ENCODE results near the gene ZNF341.
"Not testable (repeated sequence)": the region's sequence is repeated elsewhere in the genome, so short reads cannot be mapped to it uniquely, and the experiment has no call there.

ZNF341 gene

GRCh38 chr20:33731693-33732165, at the start of gene ZNF341:
ZNF341 (plus strand) TSS chr20:33731996; CDS start chr20:33732022, 26 bp downstream.
- no peak for DNase-seq (ENCODE audit: low read depth, low spot score)

GRCh38 chr20:33684533-33685327, 47.1 kb upstream of the ZNF341 start:
- DNase-seq (ENCODE audit: low read depth, low spot score) = no peak

GRCh38 chr20:33685328-33686099, 46.3 kb upstream of the ZNF341 start:
- no peak for DNase-seq (ENCODE audit: low read depth, low spot score)

GRCh38 chr20:33686100-33686983, 45.5 kb upstream of the ZNF341 start, which contains the start of gene E2F1:
E2F1 (minus strand) TSS chr20:33686385; CDS start chr20:33686264, 121 bp downstream.
- DNase-seq (ENCODE audit: low read depth, low spot score) = peak; percentile 98

- no peak for DNase-seq (ENCODE audit: low read depth, low spot score)
Observed at GRCh38 chr20:33686984-33687366, 44.8 kb upstream of the ZNF341 start.

GRCh38 chr20:33687370-33687915, 44.4 kb upstream of the ZNF341 start:
- no peak for DNase-seq (ENCODE audit: low read depth, low spot score)

- DNase-seq (ENCODE audit: low read depth, low spot score) = no peak
Observed at GRCh38 chr20:33687993-33688937, 43.5 kb upstream of the ZNF341 start.

- DNase-seq (ENCODE audit: low read depth, low spot score) = no peak
Observed at GRCh38 chr20:33688938-33689424, 42.8 kb upstream of the ZNF341 start.

GRCh38 chr20:33689493-33689892, 42.3 kb upstream of the ZNF341 start:
- no peak for DNase-seq (ENCODE audit: low read depth, low spot score)

GRCh38 chr20:33689973-33690372, 41.8 kb upstream of the ZNF341 start:
- no peak for DNase-seq (ENCODE audit: low read depth, low spot score)

GRCh38 chr20:33693289-33693688, 38.5 kb upstream of the ZNF341 start:
- no peak for DNase-seq (ENCODE audit: low read depth, low spot score)

- peak; percentile 74 for DNase-seq (ENCODE audit: low read depth, low spot score)
Observed at GRCh38 chr20:33693741-33694638, 37.8 kb upstream of the ZNF341 start.

- DNase-seq (ENCODE audit: low read depth, low spot score) = no peak
Observed at GRCh38 chr20:33694639-33695012, 37.2 kb upstream of the ZNF341 start.

GRCh38 chr20:33696448-33696847, 35.3 kb upstream of the ZNF341 start:
- DNase-seq (ENCODE audit: low read depth, low spot score) = no peak

- DNase-seq (ENCODE audit: low read depth, low spot score) = peak; percentile 88
Observed at GRCh38 chr20:33697129-33697528, 34.7 kb upstream of the ZNF341 start.

GRCh38 chr20:33698966-33699365, 32.8 kb upstream of the ZNF341 start:
- not testable (repeated sequence) for DNase-seq (ENCODE audit: low read depth, low spot score)

- DNase-seq (ENCODE audit: low read depth, low spot score) = not testable (repeated sequence)
Observed at GRCh38 chr20:33700696-33701441, 30.9 kb upstream of the ZNF341 start.

Data from astrocyte of the hippocampus (primary cell).